Stomach (tissue), 9 donors: ENCODE measurements around the gene FBXL14. TPM values are rescaled to one million over a fixed set of nuclear protein-coding genes. Genes with fewer than 3 reads are reported as not detected.

Experiments
- DNase-seq, 2 donors: peaks; one replicate each; pipeline versions ENCODE4 v3.0.0 to v3.0.0-alpha.2; 2013 to 2019
- H3K27ac ChIP-seq, 5 donors: fragments of 200-600 bp in 4 of 5; sonication (generic) in 4 of 5; one replicate each; pipeline ENCODE4 v1.5.1; 2013 to 2019; ENCODE audit warnings: mild to moderate bottlenecking in 1 of 5, moderate library complexity in 1 of 5
- H3K27me3 ChIP-seq, 3 donors: fragments of 200-600 bp; sonication (generic); one replicate each; pipeline ENCODE4 v1.5.1; 2017 to 2019; ENCODE audit warnings: mixed run types in 1 of 3
- H3K36me3 ChIP-seq, 4 donors: fragments of 200-600 bp; sonication (generic); 1 replicate in 3 of 4; 2 replicates in 1 of 4; pipeline ENCODE4 v1.5.1; 2016 to 2019
- H3K4me1 ChIP-seq, 4 donors: fragments of 200-600 bp; sonication (generic); one replicate each; pipeline ENCODE4 v1.5.1; 2016 to 2019
- H3K4me3 ChIP-seq, 4 donors: fragments of 200-600 bp; sonication (generic) in 3 of 4; one replicate each; pipeline ENCODE4 v1.5.1; 2016 to 2019; ENCODE audit warnings: mild to moderate bottlenecking in 1 of 4
- H3K9me3 ChIP-seq, 4 donors: fragments of 200-600 bp; sonication (generic); one replicate each; pipeline ENCODE4 v1.5.1; 2016 to 2019
- EP300 ChIP-seq: sonication (generic); formaldehyde crosslinking; IDR thresholded peaks from one replicate; pipeline ENCODE4 v1.6.1; 2017; ENCODE audit warnings: antibody characterized with exemption
- POLR2A ChIP-seq, 4 donors: fragments of 450-650 bp; IDR thresholded peaks; one replicate each; pipeline ENCODE4 v1.6.1; 2016; ENCODE audit warnings: antibody characterized with exemption in 4 of 4, control low read depth in 2 of 4, mild to moderate bottlenecking in 1 of 4, moderate library complexity in 1 of 4
- POLR2AphosphoS5 ChIP-seq, 3 donors: sonication (generic); formaldehyde crosslinking; IDR thresholded peaks; one replicate each; pipeline ENCODE4 v1.6.1; 2016; ENCODE audit warnings: antibody characterized with exemption in 3 of 3
- WGBS, 5 donors: extraction: QIAGEN DNeasy Blood & Tissue Kit in 3 of 5; methylation state at CpG; one replicate each; pipeline versions ENCODE4 v1.1.5 to v1.1.7; 2013 to 2018; 5-methylcytosine and 5-hydroxymethylcytosine counted together
- intact Hi-C: fragments of 100-400 bp; cut with DNase I; formaldehyde crosslinking; loops from one replicate; pipeline ENCODE4 v1.15.1; 2023; ENCODE audit warnings: low total_unique reads
- polyA plus RNA-seq, 3 donors: library from polyadenylated mRNA; stranded (reverse); fragments of 200-250 nt; gene quantifications; one replicate each; pipeline ENCODE4 v1.2.3, GENCODE V29; 2013
- total RNA-seq, 5 donors: library from RNA; depleted of rRNA; stranded (reverse); fragments of >200 nt; gene quantifications; one replicate each; pipeline versions ENCODE4 v1.1.0 to v1.2.3, GENCODE V29; 2014 to 2016
- TF ChIP-seq, protein P1 (sequence below), 7 experiments: fragments of 450-650 bp in 4 of 7; fragments of 200-600 bp in 3 of 7; sonication (generic) in 3 of 7; IDR thresholded peaks; one replicate each; pipeline ENCODE4 v1.5.1; 2016 to 2019; ENCODE audit warnings: antibody characterized with exemption in 7 of 7, control low read depth in 2 of 7, mild to moderate bottlenecking in 1 of 7
- donor health status: healthy with polysubstance abuse.
- donor health status: Bipolar disorder and iron deficiency.
- donor health status: healthy.

FBXL14 gene
- total and polyA plus RNA-seq, 8 donors = 2.6 to 36.2 (median 7.9) TPM; not detected in 1

DNA sequence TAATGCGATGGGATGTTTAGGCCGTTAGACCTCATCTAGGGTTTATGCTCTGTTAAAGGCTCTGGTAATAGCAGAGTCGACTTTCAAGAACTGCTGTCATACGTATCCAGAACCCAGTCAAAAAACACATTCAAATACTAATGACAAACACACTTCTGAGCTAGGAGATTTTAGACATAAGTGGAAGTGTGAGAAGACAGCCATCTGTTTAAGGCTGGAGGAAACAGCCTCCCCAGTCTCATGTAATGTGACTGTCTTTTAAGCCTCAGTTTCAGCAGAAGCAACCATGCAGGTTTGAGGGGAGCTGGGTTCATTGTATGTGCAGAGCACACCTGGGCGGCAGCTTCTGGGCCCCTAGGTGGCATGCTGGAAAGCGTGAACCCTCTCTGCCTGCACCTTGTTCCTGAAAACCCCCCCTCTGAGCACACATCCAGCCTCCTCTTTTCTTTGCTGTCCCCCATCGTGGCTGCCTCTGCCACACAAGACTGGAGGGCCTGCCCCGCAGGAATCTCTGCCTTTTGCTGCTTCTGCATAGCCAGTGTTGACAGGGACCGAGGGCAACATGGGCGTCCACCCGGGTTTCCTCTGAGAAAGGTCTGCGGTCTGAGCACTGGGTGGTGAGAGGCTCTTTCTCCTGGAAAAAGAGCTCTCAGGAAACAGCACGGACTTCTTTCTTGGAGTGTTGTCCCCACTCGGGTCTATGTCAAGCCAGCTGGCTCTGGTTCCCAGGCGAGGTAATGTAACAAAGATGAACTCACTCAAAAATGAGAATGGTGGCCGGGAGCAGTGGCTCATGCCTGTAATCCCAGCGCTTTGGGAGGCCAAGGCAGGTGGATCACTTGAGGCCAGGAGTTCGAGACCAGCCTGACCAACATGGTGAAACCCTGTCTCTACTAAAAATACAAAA is 46.2 kb upstream of the FBXL14 start:
- intact Hi-C loops = no loop called here
- H3K27ac ChIP-seq = no peak overlapping the region

DNA sequence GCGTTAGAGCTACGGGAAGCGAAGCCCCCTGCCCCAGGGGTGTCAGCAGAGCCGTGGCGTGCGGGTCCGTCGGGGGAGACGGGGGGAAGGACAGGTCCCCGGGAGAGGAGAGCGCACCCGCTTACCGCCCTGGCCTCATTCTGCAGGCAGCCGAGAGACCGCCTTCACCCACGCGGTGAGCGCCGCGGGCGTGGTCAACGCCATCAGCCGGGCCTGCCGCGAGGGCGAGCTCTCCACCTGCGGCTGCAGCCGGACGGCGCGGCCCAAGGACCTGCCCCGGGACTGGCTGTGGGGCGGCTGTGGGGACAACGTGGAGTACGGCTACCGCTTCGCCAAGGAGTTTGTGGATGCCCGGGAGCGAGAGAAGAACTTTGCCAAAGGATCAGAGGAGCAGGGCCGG is 45.2 kb upstream of the FBXL14 start:
- no peak for TF ChIP-seq EP300
- TF ChIP-seq POLR2A (IDR thresholded peaks at IDR 0.05) = no peak
- TF ChIP-seq POLR2AphosphoS5 (IDR thresholded peaks at IDR 0.05) = no peak
- TF ChIP-seq, protein P1, sequence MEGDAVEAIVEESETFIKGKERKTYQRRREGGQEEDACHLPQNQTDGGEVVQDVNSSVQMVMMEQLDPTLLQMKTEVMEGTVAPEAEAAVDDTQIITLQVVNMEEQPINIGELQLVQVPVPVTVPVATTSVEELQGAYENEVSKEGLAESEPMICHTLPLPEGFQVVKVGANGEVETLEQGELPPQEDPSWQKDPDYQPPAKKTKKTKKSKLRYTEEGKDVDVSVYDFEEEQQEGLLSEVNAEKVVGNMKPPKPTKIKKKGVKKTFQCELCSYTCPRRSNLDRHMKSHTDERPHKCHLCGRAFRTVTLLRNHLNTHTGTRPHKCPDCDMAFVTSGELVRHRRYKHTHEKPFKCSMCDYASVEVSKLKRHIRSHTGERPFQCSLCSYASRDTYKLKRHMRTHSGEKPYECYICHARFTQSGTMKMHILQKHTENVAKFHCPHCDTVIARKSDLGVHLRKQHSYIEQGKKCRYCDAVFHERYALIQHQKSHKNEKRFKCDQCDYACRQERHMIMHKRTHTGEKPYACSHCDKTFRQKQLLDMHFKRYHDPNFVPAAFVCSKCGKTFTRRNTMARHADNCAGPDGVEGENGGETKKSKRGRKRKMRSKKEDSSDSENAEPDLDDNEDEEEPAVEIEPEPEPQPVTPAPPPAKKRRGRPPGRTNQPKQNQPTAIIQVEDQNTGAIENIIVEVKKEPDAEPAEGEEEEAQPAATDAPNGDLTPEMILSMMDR (IDR thresholded peaks at IDR 0.05) = no peak
- intact Hi-C loops = loop anchor here (10.0 kb wide), 1 partner anchor 295 kb away; no protein-coding TSS in a partner anchor
- 57 to 75% (median 64%) methylated on average over 31 to 40 of the region's 40 CpGs for WGBS, 5 donors

More for the DNA sequence above, 46.2 kb upstream of the FBXL14 start:
- peak overlapping the region in 2 of 4 donors; percentile 6 to 25 for H3K4me3 ChIP-seq
- DNase-seq = no peak
- H3K27me3 ChIP-seq = no peaks in the 10 kb centered on the region
- no peak for TF ChIP-seq POLR2AphosphoS5 (IDR thresholded peaks at IDR 0.05)
- TF ChIP-seq EP300 = no peak
- TF ChIP-seq, protein P1 (IDR thresholded peaks at IDR 0.05) = no peak
- TF ChIP-seq POLR2A (IDR thresholded peaks at IDR 0.05) = no peak
- peaks cover 10 to 19% (median 17%) of the 10 kb centered on the region in 4 donors for H3K4me1 ChIP-seq
- no peaks in the 10 kb centered on the region for H3K9me3 ChIP-seq
- peaks cover 0 to 6% (median under 1%) of the 10 kb centered on the region in 4 donors for H3K36me3 ChIP-seq
- 68 to 87% (median 80%) methylated on average over 13 to 18 of the region's 18 CpGs for WGBS, 5 donors

DNA sequence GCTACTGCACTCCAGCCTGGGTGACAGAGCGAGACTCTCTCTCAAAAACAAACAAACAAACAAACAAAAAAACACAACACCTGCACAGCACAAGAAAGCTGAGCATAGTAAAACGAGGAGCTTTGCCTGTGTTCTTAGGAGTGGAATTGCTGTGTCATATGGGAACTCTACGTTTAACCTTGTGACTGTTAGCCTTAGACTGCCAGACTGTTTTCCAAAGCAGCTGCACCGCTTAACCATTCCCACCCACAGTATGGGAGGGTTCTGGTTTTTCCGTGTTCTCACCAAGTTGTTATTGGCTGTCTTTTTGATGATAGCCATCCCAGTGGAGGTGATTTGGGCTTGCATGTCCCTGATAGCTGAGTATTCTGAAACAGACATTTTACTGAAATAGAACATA is 43.8 kb upstream of the FBXL14 start:
- Histone ChIP-seq H3K27ac (no peak overlapping the region), H3K27me3 (no peaks in the 10 kb centered on the region), H3K9me3 (no peaks in the 10 kb centered on the region), H3K4me3 (no peak overlapping the region), H3K4me1 (peaks cover 0 to 19% (median 11%) of the 10 kb centered on the region in 4 donors), H3K36me3 (peaks cover 0 to 6% (median 0%) of the 10 kb centered on the region in 4 donors)
- intact Hi-C loops = loop anchor here (10.0 kb wide), 1 partner anchor 297 kb away; no protein-coding TSS in a partner anchor
- WGBS, 5 donors = 77 to 85% (median 78%) methylated on average over 5 of the region's 5 CpGs
- DNase-seq = no peak
- TF ChIP-seq, protein P1 (IDR thresholded peaks at IDR 0.05) = no peak
- TF ChIP-seq EP300 = no peak
- no peak for TF ChIP-seq POLR2A (IDR thresholded peaks at IDR 0.05)
- TF ChIP-seq POLR2AphosphoS5 (IDR thresholded peaks at IDR 0.05) = no peak

More for the DNA sequence above, 45.2 kb upstream of the FBXL14 start:
- Histone ChIP-seq H3K27ac (peak overlapping the region in 4 of 5 donors; percentile 6 to 81 (median 40)), H3K27me3 (no peaks in the 10 kb centered on the region), H3K36me3 (peaks cover 0 to 6% (median 0%) of the 10 kb centered on the region in 4 donors), H3K9me3 (no peaks in the 10 kb centered on the region), H3K4me1 (peaks cover 5 to 17% (median 15%) of the 10 kb centered on the region in 4 donors), H3K4me3 (peak overlapping the region in 3 of 4 donors; percentile 6 to 25 (median 15))
- DNase-seq = no peak

DNA sequence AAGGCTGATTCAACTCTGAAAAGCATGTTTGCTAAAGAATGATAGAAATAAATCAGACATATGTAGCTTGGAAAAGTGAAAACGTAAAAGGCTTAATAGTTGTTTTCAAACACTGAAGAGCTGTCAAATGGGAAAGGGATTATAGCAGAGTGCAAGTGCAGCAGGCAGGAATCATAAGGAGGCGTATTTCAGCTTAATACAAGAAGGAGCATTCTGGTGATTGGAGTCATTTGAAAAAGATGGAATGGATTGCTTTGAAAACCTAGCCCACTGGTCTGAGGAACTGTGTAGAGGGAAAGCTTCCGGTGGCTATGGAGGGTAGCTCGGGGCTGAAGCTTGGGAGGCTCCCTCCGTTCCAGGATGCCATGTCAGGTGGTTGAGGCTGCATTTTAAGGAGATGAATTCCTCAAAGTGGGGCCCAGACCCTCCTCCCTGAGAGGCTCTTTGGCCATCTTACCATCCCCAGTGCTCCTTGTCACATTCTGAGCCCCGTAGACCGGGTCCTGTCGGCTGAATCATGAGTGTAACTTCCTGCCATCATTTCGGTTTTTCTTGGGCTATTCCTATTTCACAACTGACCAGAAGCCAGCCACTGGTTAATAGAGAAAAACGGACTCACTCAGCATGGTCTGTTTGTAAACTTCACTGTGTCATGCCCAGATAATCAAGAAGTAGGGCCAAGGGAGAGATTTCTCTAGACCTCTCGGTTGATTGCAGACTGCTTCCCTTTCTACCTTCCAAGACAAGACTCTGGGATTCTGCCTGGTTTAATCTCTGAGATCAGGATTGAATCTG is 41.1 kb upstream of the FBXL14 start:
- Histone ChIP-seq H3K9me3 (no peaks in the 10 kb centered on the region), H3K36me3 (peaks cover 0 to 6% (median 2%) of the 10 kb centered on the region in 4 donors), H3K4me3 (no peak overlapping the region), H3K4me1 (peaks cover 3 to 29% (median 18%) of the 10 kb centered on the region in 4 donors), H3K27me3 (peaks cover 0 to 25% (median 7%) of the 10 kb centered on the region in 3 donors), H3K27ac (no peak overlapping the region)
- intact Hi-C loops = loop anchor here (10.0 kb wide), 1 partner anchor 299 kb away; no protein-coding TSS in a partner anchor
- 79 to 88% (median 85%) methylated on average over 11 of the region's 11 CpGs for WGBS, 5 donors
- no peak for DNase-seq
- TF ChIP-seq EP300 (no peak), POLR2AphosphoS5 (IDR thresholded peaks at IDR 0.05) (no peak), POLR2A (IDR thresholded peaks at IDR 0.05) (no peak)
- TF ChIP-seq, protein P1 (IDR thresholded peaks at IDR 0.05) = no peak
